ELF-1 (cell line): ENCODE data around the gene BRD1.
A peak's percentile ranks its signal among the peaks of the same experiment; 100 is the strongest.

Source experiments
- DNase-seq: peaks from one replicate; pipeline ENCODE4 v3.0.0-alpha.2; 2016; ENCODE audit warnings: low read depth, low spot score

The BRD1 gene

DNA sequence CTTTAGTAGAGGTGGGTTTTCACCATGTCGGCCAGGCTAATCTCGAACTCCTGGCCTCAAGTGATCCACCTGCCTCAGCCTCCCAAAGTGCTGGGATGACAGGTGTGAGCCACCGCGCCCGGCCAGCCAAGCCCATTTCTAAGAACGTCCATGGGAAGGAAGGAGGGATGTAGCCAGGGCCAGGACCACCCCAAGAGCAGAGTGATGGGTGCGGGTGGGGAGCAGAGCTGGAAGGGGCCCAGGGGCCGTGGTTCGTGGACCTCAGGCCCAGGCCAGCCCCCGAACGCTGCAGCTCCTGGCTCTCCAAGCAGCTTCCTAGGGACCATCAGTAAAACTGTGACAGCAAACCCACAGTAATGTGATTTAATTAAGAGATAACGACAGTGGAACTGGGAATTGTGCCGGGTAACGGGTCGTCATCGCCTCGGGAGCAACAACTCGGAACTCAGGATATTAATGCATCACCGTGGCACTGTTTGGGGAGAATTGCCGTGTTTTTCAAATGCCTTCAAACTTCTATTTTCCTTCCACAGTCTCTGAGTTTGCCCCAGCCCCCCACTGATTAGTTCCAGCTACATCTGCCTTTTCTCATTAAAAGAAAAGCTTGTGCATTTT is 74.3 kb downstream of the BRD1 start:
- no peak for DNase-seq

DNA sequence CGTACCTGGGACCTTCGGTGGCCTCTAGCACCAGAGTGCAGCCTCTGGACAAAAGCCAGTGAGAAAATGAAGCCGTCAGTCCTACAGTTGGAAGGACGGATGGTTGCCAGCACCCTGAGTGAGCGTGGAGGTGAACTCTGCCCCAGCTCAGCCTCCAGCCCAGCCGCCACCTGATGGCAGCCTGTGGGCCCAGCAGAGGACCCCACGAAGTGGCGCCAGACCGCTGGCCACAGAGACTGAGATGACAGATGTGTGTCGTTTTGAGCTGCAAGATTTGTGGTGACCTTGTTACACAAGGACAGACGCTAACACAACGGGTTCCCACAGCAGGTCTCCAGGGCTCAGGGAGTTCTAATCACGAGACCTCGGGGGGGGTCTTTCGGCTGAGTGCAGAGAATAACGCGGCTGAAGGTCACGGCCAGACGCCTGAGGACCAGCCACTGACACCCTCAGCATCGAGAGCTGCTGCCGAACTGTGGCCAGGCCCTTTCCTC is 75.0 kb downstream of the BRD1 start:
- DNase-seq: no peak

- DNase-seq: no peak
Measured at GRCh38 chr22:49751966-49752597, 75.6 kb downstream of the BRD1 start.

DNA sequence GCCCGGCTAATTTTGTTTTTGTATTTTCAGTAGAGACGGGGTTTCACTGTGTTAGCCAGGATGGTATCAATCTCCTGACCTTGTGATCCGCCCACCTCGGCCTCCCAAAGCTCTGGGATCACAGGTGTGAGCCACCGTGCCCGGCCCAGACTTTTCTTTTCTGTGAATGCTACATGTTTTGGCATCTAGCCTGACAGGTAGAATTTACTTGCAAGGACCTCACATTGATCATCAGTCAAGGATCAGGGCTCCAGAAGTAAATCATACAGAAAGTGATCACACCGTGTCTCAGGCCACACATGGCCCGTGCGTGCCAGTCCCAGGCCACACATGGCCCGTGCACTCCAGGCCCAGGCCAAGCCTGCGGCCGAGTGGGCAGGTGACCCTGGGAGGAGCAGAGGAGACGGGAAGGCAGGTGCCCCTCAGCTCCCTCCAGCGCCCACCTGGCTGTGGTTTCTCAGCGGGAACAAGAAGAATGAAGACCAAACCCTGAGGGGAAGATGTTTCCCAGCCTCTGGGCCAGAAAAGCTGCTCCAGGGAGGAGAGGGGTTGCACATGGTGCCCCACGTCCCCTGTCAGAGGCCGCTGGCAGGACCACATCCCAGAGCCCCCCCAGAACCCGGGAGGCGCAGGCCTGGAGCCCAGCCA is 76.2 kb downstream of the BRD1 start:
- DNase-seq: no peak

GRCh38 chr22:49749885-49750510 is 77.7 kb downstream of the BRD1 start:
- DNase-seq: no peak

DNA sequence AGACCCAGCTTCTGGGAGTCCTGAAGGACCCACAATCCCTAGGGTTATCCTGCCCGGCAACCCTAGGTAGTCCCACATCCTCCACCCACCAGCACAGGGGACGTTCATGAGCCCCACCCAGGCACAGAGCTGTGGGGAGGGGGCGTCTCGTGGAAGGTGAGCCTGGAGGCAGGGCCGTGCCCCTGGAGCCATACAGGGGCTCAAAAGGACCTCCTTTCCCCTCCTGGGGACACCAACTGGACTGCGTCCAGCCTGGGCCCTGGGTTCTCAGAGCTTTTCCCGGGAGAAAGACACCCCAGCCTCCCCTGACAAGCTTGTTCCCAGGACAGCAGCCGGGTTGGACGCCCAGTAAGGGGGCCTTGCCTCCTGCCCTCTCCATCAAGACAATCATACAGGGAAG is 78.4 kb downstream of the BRD1 start:
- DNase-seq: no peak

GRCh38 chr22:49748514-49748913 is 79.2 kb downstream of the BRD1 start:
- DNase-seq: no peak

DNA sequence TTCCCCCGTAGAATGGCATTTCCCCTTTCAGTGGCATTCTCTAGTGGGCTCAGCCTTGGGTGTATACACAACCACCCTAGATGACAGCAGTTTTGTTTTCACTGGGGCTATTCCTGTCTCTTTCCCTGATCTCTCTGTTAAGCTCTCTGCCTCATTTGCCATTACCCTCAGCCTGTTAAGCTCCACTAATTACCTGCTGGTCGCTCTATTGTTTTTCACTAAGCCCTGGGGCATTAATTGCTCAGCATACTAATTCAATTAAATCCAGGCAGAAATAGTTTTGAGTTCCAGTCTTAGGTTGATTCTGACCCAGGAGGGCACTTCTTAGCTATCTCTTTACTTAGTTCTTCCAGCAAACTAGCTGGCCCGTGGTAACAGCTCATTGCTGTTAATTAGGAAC is 80.0 kb downstream of the BRD1 start:
- DNase-seq: no peak

- no peak for DNase-seq
Measured at GRCh38 chr22:49747130-49747529, 80.5 kb downstream of the BRD1 start.

GRCh38 chr22:49746065-49746464 is 81.6 kb downstream of the BRD1 start:
- DNase-seq: no peak

DNA sequence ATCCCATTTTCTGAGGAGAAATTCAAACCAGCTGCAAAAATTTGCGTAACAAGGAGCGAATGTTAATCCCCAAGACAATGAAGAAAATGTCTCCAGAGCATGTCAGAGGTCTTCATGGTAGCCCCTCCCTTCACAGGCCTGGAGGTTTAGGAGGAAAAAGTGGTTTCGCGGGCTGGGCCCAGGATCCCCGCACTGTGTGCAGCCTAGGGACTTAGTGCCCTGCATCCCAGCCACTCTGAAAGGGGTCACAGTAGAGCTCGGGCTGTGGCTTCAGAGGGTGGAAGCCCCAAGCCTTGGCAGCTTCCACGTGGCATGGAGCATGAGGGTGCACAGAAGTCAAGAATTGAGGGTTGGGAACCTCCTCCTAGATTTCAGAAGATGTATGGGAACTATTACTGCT is 87.4 kb downstream of the BRD1 start:
- no peak for DNase-seq

DNA sequence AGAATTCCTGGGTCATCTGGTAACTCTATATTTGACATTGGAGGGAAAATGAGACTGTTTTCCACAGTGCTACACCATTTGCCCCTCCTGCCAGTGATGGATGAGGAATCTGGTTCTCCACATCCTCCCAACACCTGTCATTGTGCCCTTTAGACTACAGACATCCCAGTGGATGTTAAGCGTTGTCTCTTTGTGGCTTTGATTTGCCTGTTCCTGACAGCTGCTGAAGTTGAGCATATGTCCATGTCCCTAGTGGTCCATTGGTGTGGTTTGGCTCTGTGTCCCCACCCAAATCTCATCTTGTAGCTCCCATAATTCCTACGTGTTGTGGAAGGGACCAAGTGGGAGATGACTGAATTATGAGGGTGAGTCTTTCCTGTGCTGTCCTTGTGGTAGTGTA is 88.5 kb downstream of the BRD1 start:
- DNase-seq: no peak

DNA sequence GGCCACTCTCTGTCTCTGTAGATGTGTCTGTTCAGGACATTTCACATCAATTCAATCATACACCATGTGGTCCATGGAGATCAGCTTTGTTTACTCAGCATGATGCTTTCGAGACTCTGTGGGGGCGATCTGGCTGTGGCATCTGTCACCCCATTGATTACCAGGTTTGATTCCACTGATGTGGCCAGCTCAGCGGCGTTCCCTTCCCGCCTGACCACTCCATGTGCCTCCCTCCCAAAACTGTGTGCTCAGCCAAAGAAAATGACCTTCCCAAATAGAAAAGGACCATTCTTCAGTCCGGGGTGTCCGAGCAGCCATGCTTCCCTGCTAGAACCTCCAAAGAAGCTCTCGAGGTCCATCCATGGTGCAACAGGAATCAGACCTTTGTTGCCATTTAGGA is 89.1 kb downstream of the BRD1 start:
- no peak for DNase-seq

DNA sequence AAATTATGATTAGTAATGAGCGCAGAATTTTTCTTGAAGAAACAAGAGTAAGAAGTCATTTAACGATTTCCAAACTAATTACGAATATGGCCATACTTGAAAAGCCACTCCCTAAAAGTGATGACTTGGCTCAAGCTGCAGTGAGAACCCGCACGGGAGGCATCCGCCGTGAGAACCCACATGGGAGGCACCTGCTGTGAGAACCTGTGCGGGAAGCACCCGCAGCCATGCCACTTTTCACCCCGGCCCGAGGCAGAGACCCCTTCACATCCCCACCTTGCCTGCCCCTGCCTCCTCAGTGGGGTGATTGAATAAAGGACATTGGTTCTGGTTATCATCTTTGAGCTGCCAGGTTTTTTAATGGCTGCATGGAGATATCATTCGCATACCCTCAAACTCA is 89.7 kb downstream of the BRD1 start:
- DNase-seq: no peak

GRCh38 chr22:49737101-49737551 is 90.5 kb downstream of the BRD1 start:
- DNase-seq: no peak

DNA sequence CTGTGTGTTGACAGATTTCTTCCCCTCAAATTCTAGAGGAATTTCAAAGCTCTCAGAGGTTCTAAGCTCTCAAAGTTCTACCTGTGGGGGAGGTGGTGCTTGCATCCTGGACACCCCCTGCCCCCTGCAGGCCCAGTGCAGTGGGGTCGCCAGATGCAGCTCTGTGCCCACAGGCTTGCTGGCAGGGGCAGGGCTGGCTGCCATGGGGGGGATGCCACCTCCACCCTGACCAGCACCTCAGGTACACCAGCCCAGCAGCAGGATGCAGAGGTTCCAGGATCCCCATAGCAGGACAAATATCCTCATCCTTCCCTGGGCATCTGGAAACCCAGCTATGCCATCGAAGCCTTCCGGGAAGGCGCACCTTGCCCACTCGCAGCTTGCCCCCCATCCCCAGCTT is 91.1 kb downstream of the BRD1 start:
- DNase-seq: no peak

GRCh38 chr22:49735901-49736421 is 91.7 kb downstream of the BRD1 start:
- no peak for DNase-seq

DNA sequence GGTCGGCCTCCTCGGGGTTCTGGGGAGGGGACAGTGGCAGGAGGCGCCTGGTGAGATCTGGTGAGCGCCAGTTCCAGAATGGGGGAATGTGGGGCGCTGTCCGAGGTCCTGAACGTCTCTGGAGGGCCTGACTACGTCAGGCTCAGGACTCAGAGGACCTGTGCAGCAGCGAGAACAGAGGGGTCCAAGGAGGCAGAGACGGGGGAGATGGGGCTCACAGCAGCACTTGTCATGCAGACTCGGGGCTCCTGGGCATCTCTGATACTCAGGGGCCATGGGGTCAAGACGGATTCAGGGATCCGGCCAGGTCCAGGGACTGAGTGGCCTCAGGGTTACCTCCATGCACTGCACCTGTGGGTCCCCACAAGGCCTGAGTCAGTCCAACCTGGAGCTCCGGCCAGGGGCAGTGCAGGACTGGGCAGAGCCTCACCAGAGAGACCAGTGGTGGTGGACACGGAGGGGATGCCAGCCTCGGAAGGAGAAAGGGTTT is 92.2 kb downstream of the BRD1 start:
- DNase-seq: peak; percentile 85

GRCh38 chr22:49734882-49735281 is 92.8 kb downstream of the BRD1 start:
- no peak for DNase-seq

GRCh38 chr22:49734390-49734789 is 93.3 kb downstream of the BRD1 start:
- DNase-seq: no peak

DNA sequence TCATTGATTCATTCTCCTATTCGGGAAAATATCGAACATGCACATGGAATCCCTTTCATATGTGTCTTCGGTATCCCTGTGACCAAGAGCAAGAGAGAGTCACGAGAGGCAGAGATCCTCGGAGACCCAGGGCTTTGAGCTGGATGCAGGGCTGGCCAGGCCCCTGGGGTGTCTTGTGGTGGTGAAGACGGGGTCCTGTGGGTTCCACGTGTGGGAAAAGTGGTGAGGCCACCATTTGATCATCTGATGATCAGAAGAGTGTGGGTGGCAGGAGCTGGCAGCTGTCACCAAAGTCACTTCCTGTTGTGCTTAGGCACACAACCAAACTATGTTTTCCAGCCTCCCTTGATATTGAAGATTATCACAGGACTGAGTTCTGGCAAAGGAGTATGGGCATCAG is 94.0 kb downstream of the BRD1 start:
- DNase-seq: no peak

GRCh38 chr22:49730656-49731055 is 97.0 kb downstream of the BRD1 start:
- DNase-seq: no peak
